HepG2 (cell line): ENCODE data around the gene SMARCA5. TPM values are rescaled to one million over a fixed set of nuclear protein-coding genes. Genes with fewer than 3 reads are reported as not detected.

Source experiments
- ATAC-seq: fragments of 200-7000 bp; cut with Tn5 transposase; 3 replicates; pipeline ENCODE4 v1.9.1; 2020; ENCODE audit warnings: mild to moderate bottlenecking, moderate library complexity
- BruUV-seq: library from RNA; stranded (reverse); fragments of 400-500 nt; replicated peaks from 2 replicates; lab custom pipeline; 2021; lab: Mats Ljungman, UMichigan
- CTCF ChIA-PET: fragments of 300-600 bp; formaldehyde crosslinking; extraction: SDS; loops from one replicate; lab custom pipeline; 2021; ENCODE audit warnings: low total read pairs, inconsistent platforms, low intra/inter-chr PET ratio; lab: Yijun Ruan, JAX
- POLR2A ChIA-PET: fragments of 350-600 bp; sonication (Branson Sonifier 250); formaldehyde crosslinking; loops from one replicate; lab custom pipeline; 2020; ENCODE audit warnings: antibody characterized with exemption, inconsistent platforms; lab: Yijun Ruan, JAX
- DNase-seq: peaks from one replicate; pipeline ENCODE4 v3.0.0-alpha.2; 2015; ENCODE audit warnings: low spot score
- FAIRE-seq: peaks from 3 replicates; lab custom pipeline; 2011; peaks lifted over from hg19 to GRCh38; lab: Jason Lieb, UNC
- H2AFZ ChIP-seq: one replicate; pipeline ENCODE4 v1.6.1; 2011; ENCODE audit warnings: low read length, inconsistent platforms
- H3K27ac ChIP-seq: fragments of 300-600 bp; 3 replicates; pipeline ENCODE4 v1.8.0; 2011; ENCODE audit warnings: mixed run types, mild to moderate bottlenecking, mixed read lengths, low read length, inconsistent platforms; ENCODE audit not compliant: insufficient read depth; ENCODE audit errors: extremely low read length
- H3K27me3 ChIP-seq, 2 experiments: fragments of 200-600 bp in 1 of 2; 2 replicates in 1 of 2; 3 replicates in 1 of 2; pipeline versions ENCODE4 v1.6.0 to v1.8.0; 2011; ENCODE audit warnings: low read length in 2 of 2, mild to moderate bottlenecking in 2 of 2, moderate library complexity in 2 of 2, inconsistent platforms in 1 of 2; ENCODE audit not compliant: insufficient read depth in 2 of 2, control insufficient read depth in 1 of 2
- H3K36me3 ChIP-seq, 2 experiments: fragments of 200-600 bp in 1 of 2; replicated peaks in 1 of 2; 2 replicates in 1 of 2; 3 replicates in 1 of 2; pipeline versions ENCODE4 v1.5.1 to v1.8.0; 2011; ENCODE audit warnings: low read length in 2 of 2, inconsistent platforms in 1 of 2; ENCODE audit not compliant: insufficient read depth in 2 of 2, control insufficient read depth in 1 of 2
- H3K4me1 ChIP-seq: 2 replicates; pipeline ENCODE4 v1.5.1; 2012; ENCODE audit warnings: low read length, inconsistent platforms; ENCODE audit not compliant: insufficient read depth
- H3K4me2 ChIP-seq: 2 replicates; pipeline ENCODE4 v1.6.0; 2011; ENCODE audit warnings: low read depth, low read length, inconsistent platforms
- H3K4me3 ChIP-seq, 3 experiments: fragments of 200-600 bp in 1 of 3; sonication (generic), shearing (Covaris generic) in 1 of 3; replicated peaks in 1 of 3; 2 replicates each; pipeline ENCODE4 v1.5.1; 2011 to 2016; ENCODE audit warnings: low read length in 3 of 3, inconsistent platforms in 2 of 3, low read depth in 2 of 3, mild to moderate bottlenecking in 2 of 3, control low read depth in 1 of 3, mixed read lengths in 1 of 3; ENCODE audit not compliant: insufficient read depth in 1 of 3
- H3K79me2 ChIP-seq: one replicate; pipeline ENCODE4 v1.6.1; 2011; ENCODE audit warnings: low read length, inconsistent platforms; ENCODE audit not compliant: insufficient read depth
- H3K9ac ChIP-seq: 2 replicates; pipeline ENCODE4 v1.6.0; 2011; ENCODE audit warnings: mild to moderate bottlenecking, low read depth, low read length, inconsistent platforms; ENCODE audit not compliant: insufficient read depth
- H3K9me3 ChIP-seq: 2 replicates; pipeline ENCODE4 v1.5.1; 2012; ENCODE audit warnings: mild to moderate bottlenecking, low read length
- H4K20me1 ChIP-seq: 2 replicates; pipeline ENCODE4 v1.6.0; 2011; ENCODE audit warnings: inconsistent platforms, mild to moderate bottlenecking, low read length, moderate library complexity; ENCODE audit not compliant: insufficient read depth
- CEBPB ChIP-seq: IDR thresholded peaks from 2 replicates; pipeline ENCODE4 v1.6.1; 2011; ENCODE audit warnings: low read depth, low read length, improper control_type of control experiment, borderline replicate concordance
- NFIB ChIP-seq: sonication (generic); formaldehyde crosslinking; IDR thresholded peaks from 2 replicates; pipeline ENCODE4 v1.9.0; 2021; ENCODE audit warnings: missing genetic modification reagents, mild to moderate bottlenecking, borderline replicate concordance
- POLR2A ChIP-seq, 2 experiments: IDR thresholded peaks; 2 replicates each; pipeline ENCODE4 v1.6.1; 2011; ENCODE audit warnings: low read depth in 2 of 2, low read length in 2 of 2, mild to moderate bottlenecking in 1 of 2, moderate library complexity in 1 of 2; ENCODE audit not compliant: insufficient read depth in 1 of 2
- YEATS2 ChIP-seq: sonication (generic); formaldehyde crosslinking; IDR thresholded peaks from 2 replicates; pipeline ENCODE4 v1.4.0; 2020; ENCODE audit warnings: missing genetic modification reagents, borderline replicate concordance
- ZBTB40 ChIP-seq, 2 experiments: fragments of 450-650 bp in 1 of 2; sonication (generic) in 1 of 2; formaldehyde crosslinking in 1 of 2; IDR thresholded peaks; 2 replicates each; pipeline versions ENCODE4 v1.6.1 to v1.8.0; 2016 to 2022; ENCODE audit warnings: antibody characterized with exemption in 1 of 2, mild to moderate bottlenecking in 1 of 2, missing genetic modification reagents in 1 of 2
- ZNF276 ChIP-seq: sonication (generic); formaldehyde crosslinking; IDR thresholded peaks from 2 replicates; pipeline ENCODE4 v1.4.0; 2020; ENCODE audit warnings: mild to moderate bottlenecking, low read depth, missing genetic modification reagents
- ZNF317 ChIP-seq: sonication (generic); formaldehyde crosslinking; IDR thresholded peaks from 2 replicates; pipeline ENCODE4 v1.5.0; 2020; ENCODE audit warnings: mild to moderate bottlenecking, missing genetic modification reagents
- ZNF563 ChIP-seq: sonication (generic); formaldehyde crosslinking; IDR thresholded peaks from 2 replicates; pipeline ENCODE4 v1.8.0; 2022; ENCODE audit warnings: mild to moderate bottlenecking, moderate library complexity, missing genetic modification reagents
- ZSCAN20 ChIP-seq: sonication (generic); formaldehyde crosslinking; IDR thresholded peaks from 2 replicates; pipeline ENCODE4 v1.4.0; 2020; ENCODE audit warnings: missing genetic modification reagents, mild to moderate bottlenecking, borderline replicate concordance
- WGBS: methylation state at CpG from one replicate; pipeline ENCODE4 v1.1.6; 2017; ENCODE audit warnings: low lambda C conversion rate; 5-methylcytosine and 5-hydroxymethylcytosine counted together
- in situ Hi-C: cut with HindIII; loops from 2 replicates; pipeline ENCODE4 v1.10.0; 2017; ENCODE audit warnings: low pct_unique_long_range_greater_than_20kb; ENCODE audit not compliant: extremely low pct_ligation_motif_present
- intact Hi-C: fragments of 100-400 bp; cut with micrococcal nuclease; formaldehyde crosslinking; loops from one replicate; pipeline ENCODE4 v1.10.0; 2022; ENCODE audit not compliant: unreplicated experiment
- polyA plus RNA-seq, 8 experiments: library from polyadenylated mRNA; depleted of rRNA in 3 of 8; stranded (reverse) in 7 of 8; unstranded in 1 of 8; fragments of >200 nt; fragmentation: Illumina TruSeq in 4 of 8; extraction: Trizol in 4 of 8; gene quantifications; 2 replicates each; pipeline versions ENCODE4 v1.2.1 to v1.2.3, GENCODE V29; 2011 to 2016; ENCODE audit warnings: low read depth in 4 of 8, missing spikeins in 1 of 8, mixed read lengths in 1 of 8; ENCODE audit not compliant: insufficient read depth in 1 of 8
- total RNA-seq, 5 experiments: library from RNA; depleted of rRNA; stranded (reverse); fragments of >200 nt; fragmentation: Illumina TruSeq; extraction: Trizol; gene quantifications; 2 replicates each; pipeline ENCODE4 v1.2.3, GENCODE V29; 2016; ENCODE audit warnings: low read depth in 1 of 5
- TF ChIP-seq, protein P1 (sequence below): sonication (generic); formaldehyde crosslinking; conservative IDR thresholded peaks from 2 replicates; pipeline ENCODE4 v1.4.0; 2020; ENCODE audit warnings: missing genetic modification reagents

Gene SMARCA5
- total and polyA plus RNA-seq, 2 of the 13 experiments (the other 11 are each of a cell fraction or from before 2014, with no cell fraction given): 7.0 to 37.5 TPM

DNA sequence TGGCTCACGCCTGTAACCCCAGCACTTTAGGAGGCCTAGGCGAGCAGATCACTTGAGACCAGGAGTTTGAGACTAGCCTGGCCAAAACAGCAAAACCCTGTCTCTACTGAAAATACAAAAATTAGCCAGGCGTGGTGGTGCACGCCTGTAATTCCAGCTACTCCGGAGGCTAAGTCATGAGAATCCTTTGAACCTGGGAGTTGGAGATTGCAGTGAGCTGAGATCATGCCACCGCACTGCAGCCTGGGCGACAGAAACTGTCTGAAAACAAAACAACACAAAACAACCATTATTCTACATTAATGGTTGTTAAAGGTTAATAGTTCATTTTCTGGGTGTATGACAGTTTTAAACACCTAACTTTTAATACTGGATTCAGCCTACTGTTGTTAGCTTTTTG lies 1.6 kb upstream of the SMARCA5 start:
- Histone ChIP-seq H3K4me3 (no peak overlapping the region), H3K27me3 (no peaks in the 10 kb centered on the region; a peak in 1 of 5 replicates), H3K9me3 (no peaks in the 10 kb centered on the region), H2AFZ (no peak overlapping the region), H3K36me3 (no peaks in the 10 kb centered on the region), H4K20me1 (peaks cover 22% of the 10 kb centered on the region), H3K79me2 (peaks cover 34% of the 10 kb centered on the region), H3K27ac (no peak overlapping the region), H3K9ac (no peak overlapping the region), H3K4me2 (peak overlapping the region; percentile 84; the same call in 1 of the 2 replicates), H3K4me1 (peaks cover 32% of the 10 kb centered on the region)
- CTCF ChIA-PET: no interaction called here
- WGBS: 63% methylated on average over 7 of the region's 7 CpGs
- intact Hi-C loops: loop anchor here (10.0 kb wide), 3 partner anchors 177 to 327 kb away; partner anchors contain the start of genes GAB1 and USP38
- ATAC-seq: no peak
- POLR2A ChIA-PET: interaction anchor here (1.9 to 2.2 kb wide), 2 partner anchors 173 to 286 kb away, joined by 5 to 6 read pairs; no protein-coding TSS in a partner anchor
- DNase-seq: no peak
- BruUV-seq: no TSS peak
- FAIRE-seq: no peak
- in situ Hi-C loops: loop anchor here (10.0 to 25.0 kb wide), 2 partner anchors 327 to 1600 kb away; partner anchors contain the start of gene USP38
- TF ChIP-seq ZNF317 (CRISPR knock-in tag) (no peak), POLR2A (IDR thresholded peaks at IDR 0.05; ENCODE audit: insufficient read depth in 1 of 2, low read depth in 2 of 2, low read length in 2 of 2) (no peak), ZNF563 (CRISPR knock-in tag) (no peak), CEBPB (no peak), ZNF276 (CRISPR knock-in tag) (no peak), NFIB (CRISPR knock-in tag) (no peak), YEATS2 (CRISPR knock-in tag) (no peak), ZBTB40 (IDR thresholded peaks at IDR 0.05) (no peak), ZBTB40 (CRISPR knock-in tag; IDR thresholded peaks at IDR 0.05) (no peak), ZSCAN20 (CRISPR knock-in tag) (no peak)
- TF ChIP-seq, protein P1, sequence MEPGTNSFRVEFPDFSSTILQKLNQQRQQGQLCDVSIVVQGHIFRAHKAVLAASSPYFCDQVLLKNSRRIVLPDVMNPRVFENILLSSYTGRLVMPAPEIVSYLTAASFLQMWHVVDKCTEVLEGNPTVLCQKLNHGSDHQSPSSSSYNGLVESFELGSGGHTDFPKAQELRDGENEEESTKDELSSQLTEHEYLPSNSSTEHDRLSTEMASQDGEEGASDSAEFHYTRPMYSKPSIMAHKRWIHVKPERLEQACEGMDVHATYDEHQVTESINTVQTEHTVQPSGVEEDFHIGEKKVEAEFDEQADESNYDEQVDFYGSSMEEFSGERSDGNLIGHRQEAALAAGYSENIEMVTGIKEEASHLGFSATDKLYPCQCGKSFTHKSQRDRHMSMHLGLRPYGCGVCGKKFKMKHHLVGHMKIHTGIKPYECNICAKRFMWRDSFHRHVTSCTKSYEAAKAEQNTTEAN: no peak
